ENCODE results near the gene CHKA. TPM values are rescaled to one million over a fixed set of nuclear protein-coding genes. Genes with fewer than 3 reads are reported as not detected.

The CHKA gene
- polyA plus RNA-seq, 1 of the 3 experiments (the other 2 are of a cell fraction), result 12.3 TPM

DNA sequence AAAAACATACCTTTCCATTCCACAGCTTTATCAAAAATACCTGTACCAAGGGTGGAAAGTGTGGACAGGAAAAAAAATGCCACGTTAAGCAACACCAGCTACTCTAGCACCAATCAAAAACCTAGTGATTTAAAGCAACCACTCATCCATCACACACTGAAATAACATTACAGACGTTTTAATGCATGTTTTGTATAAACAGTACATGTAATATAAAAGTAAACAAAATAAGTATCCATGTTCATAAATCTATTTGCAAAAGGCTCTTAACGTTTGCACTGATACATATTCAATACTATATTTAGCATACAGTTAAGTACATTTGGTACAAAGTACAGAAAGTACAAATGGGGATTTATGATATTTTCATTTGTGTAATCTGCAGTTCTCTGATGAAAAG is 38.7 kb downstream of the CHKA start:
- peaks cover 3% of the 10 kb centered on the region; the same call in 1 of the 2 replicates for H3K79me2 ChIP-seq (ENCODE audit: insufficient read depth)
- no peaks in the 10 kb centered on the region for H3F3A ChIP-seq (replicated peaks; ENCODE audit: insufficient read depth)
- H3K9ac ChIP-seq, result no peak overlapping the region
- peaks cover 0 to 2% of the 10 kb centered on the region in 2 experiments for H3K36me3 ChIP-seq (replicated peaks in 1 of 2; ENCODE audit: control insufficient read depth in 1 of 2, insufficient read depth in 2 of 2, low read length in 1 of 2)
- no peaks in the 10 kb centered on the region for H3K27me3 ChIP-seq (ENCODE audit: insufficient read depth)
- no peak overlapping the region for H3K27ac ChIP-seq (ENCODE audit: low read depth in 2 of 2, low read length in 1 of 2)
- no peaks in the 10 kb centered on the region for H3K9me3 ChIP-seq
- H3K4me2 ChIP-seq, result no peak overlapping the region
- CTCF ChIA-PET, result interaction anchor here (1.0 kb wide), 1 partner anchor 130 kb away, joined by 4 read pairs; no protein-coding TSS in a partner anchor
- TF ChIP-seq TAF1 (IDR thresholded peaks at IDR 0.05; ENCODE audit: borderline replicate concordance, low read depth, low read length) (no peak), FOXM1 (IDR thresholded peaks at IDR 0.05; ENCODE audit: low read depth) (no peak), FOSL2 (IDR thresholded peaks at IDR 0.05; ENCODE audit: borderline replicate concordance, low read depth) (no peak), CHD2 (IDR thresholded peaks at IDR 0.05; ENCODE audit: low read length, partially characterized antibody) (no peak), JUND (IDR thresholded peaks at IDR 0.05) (no peak), EZH2phosphoT487 (IDR thresholded peaks at IDR 0.05; ENCODE audit: borderline replicate concordance, low read depth) (no peak), NRF1 (IDR thresholded peaks at IDR 0.05; ENCODE audit: low read depth, low read length) (no peak), MXI1 (IDR thresholded peaks at IDR 0.05; ENCODE audit: low read depth, low read length) (no peak)
- TF ChIP-seq, protein P1, sequence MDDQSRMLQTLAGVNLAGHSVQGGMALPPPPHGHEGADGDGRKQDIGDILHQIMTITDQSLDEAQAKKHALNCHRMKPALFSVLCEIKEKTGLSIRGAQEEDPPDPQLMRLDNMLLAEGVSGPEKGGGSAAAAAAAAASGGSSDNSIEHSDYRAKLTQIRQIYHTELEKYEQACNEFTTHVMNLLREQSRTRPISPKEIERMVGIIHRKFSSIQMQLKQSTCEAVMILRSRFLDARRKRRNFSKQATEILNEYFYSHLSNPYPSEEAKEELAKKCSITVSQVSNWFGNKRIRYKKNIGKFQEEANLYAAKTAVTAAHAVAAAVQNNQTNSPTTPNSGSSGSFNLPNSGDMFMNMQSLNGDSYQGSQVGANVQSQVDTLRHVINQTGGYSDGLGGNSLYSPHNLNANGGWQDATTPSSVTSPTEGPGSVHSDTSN (IDR thresholded peaks at IDR 0.05), result no peak
- TF ChIP-seq, protein P2, sequence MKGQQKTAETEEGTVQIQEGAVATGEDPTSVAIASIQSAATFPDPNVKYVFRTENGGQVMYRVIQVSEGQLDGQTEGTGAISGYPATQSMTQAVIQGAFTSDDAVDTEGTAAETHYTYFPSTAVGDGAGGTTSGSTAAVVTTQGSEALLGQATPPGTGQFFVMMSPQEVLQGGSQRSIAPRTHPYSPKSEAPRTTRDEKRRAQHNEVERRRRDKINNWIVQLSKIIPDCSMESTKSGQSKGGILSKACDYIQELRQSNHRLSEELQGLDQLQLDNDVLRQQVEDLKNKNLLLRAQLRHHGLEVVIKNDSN (IDR thresholded peaks at IDR 0.05; ENCODE audit: borderline replicate concordance, low read depth), result no peak
- no peak overlapping the region for H2AFZ ChIP-seq (ENCODE audit: low read depth)
- H3K9me2 ChIP-seq, result no peaks in the 10 kb centered on the region
- H4K20me1 ChIP-seq (ENCODE audit: insufficient read depth), result no peaks in the 10 kb centered on the region
- H3K4me1 ChIP-seq (ENCODE audit: control insufficient read depth in 1 of 2, insufficient read depth in 2 of 2, low read depth in 1 of 2, low read length in 1 of 2), result no peaks in the 10 kb centered on the region
- POLR2A ChIA-PET, result no interaction called here
- no peak for DNase-seq
- 54% methylated on average over 3 of the region's 3 CpGs for WGBS (ENCODE audit: low lambda C conversion rate)
- H3K4me3 ChIP-seq (ENCODE audit: low read depth in 2 of 2, low read length in 1 of 2), result no peak overlapping the region

DNA sequence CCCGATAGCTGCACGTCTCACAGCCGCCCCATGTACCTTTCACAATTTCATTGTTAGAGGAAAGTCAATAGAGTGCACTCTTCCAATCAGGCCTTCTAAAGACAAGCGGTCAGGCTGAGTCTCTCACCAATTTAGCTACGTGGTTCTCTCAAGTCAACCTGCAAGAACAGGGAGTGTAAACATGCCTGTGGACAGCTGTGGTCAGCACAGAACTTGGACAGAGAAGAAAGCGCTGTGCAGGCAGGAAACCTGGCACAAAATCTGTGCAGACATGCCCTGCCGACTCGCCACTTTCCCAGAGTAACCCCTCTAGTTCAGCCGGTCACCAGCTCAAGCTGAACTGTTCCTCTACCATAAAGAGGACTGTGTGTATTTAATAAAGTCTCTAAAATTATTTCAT is 39.5 kb downstream of the CHKA start:
- Histone ChIP-seq H4K20me1 (ENCODE audit: insufficient read depth) (no peaks in the 10 kb centered on the region), H3K4me1 (ENCODE audit: control insufficient read depth in 1 of 2, insufficient read depth in 2 of 2, low read depth in 1 of 2, low read length in 1 of 2) (no peaks in the 10 kb centered on the region), H3K36me3 (replicated peaks in 1 of 2; ENCODE audit: control insufficient read depth in 1 of 2, insufficient read depth in 2 of 2, low read length in 1 of 2) (peaks cover 0 to 2% of the 10 kb centered on the region in 2 experiments), H3K9ac (no peak overlapping the region), H2AFZ (ENCODE audit: low read depth) (no peak overlapping the region), H3K4me3 (ENCODE audit: low read depth in 2 of 2, low read length in 1 of 2) (no peak overlapping the region), H3K9me3 (no peaks in the 10 kb centered on the region), H3K27me3 (ENCODE audit: insufficient read depth) (no peaks in the 10 kb centered on the region), H3K27ac (ENCODE audit: low read depth in 2 of 2, low read length in 1 of 2) (no peak overlapping the region), H3K79me2 (ENCODE audit: insufficient read depth) (peaks cover 3% of the 10 kb centered on the region; the same call in 1 of the 2 replicates), H3K9me2 (no peaks in the 10 kb centered on the region), H3F3A (replicated peaks; ENCODE audit: insufficient read depth) (no peaks in the 10 kb centered on the region), H3K4me2 (no peak overlapping the region)
- 95% methylated on average over 7 of the region's 9 CpGs for WGBS (ENCODE audit: low lambda C conversion rate)
- POLR2A ChIA-PET, result no interaction called here
- CTCF ChIA-PET, result interaction anchor here (1.5 kb wide), 1 partner anchor 21 kb away, joined by 3 read pairs; no protein-coding TSS in a partner anchor
- TF ChIP-seq MEF2A (IDR thresholded peaks at IDR 0.05; ENCODE audit: borderline replicate concordance, low read depth), result no peak
- no peak for TF ChIP-seq GABPA (IDR thresholded peaks at IDR 0.05; ENCODE audit: low read depth)
- TF ChIP-seq NRF1 (IDR thresholded peaks at IDR 0.05; ENCODE audit: low read depth, low read length), result no peak
- no peak for DNase-seq

All from SK-N-SH (cell line).